ENCODE measurements around the gene CD164. TPM values are rescaled to one million over a fixed set of nuclear protein-coding genes. Genes with fewer than 3 reads are reported as not detected.

Gene CD164
- total and polyA plus RNA-seq, 2 of the 13 experiments (the other 11 are each of a cell fraction or from before 2014, with no cell fraction given): 222 to 293 TPM

DNA sequence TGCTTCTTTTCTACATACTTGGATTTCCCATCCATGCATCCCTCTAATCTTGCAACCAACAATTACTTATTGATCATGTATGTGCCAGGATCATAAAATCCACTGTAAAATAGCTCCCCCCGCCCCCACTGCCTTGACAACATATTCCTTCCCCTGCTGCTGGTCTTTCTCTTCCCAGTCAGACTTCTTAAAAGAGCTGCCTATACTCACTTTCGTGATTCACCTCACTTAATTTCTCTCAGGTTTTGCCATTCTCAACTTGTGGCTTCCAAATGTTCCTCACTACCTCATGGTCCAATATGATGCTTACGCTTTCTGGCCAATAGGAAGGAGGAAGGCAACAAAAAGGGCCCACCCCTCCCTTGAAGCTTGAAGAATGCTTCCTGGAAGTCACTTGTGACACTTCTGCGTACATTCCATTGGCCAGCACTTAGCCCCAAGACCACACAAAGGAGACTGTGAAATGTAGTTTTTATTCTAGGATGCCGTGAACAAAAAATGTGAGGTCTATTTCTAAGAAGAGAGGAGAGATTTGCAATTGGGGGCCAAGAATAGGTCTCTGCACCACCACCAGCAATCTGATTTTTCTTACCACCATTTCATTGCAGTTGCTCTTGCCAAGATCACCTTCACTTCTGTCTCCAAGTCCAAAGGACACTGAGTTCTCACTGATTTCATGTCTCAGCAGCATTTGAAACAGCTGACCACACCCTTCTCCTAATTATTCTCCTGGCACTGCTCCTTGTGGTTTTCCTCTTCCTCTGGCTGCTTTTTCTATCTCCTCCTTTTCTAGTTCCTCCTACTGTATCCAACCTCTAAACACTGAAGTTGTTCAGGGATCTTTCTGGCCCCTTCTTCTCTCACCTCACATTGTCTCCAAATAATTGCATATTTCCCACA lies 30.8 kb downstream of the CD164 start:
- no TSS peak for BruUV-seq (replicated peaks)
- POLR2A ChIA-PET: interaction anchor here (1.2 kb wide), 1 partner anchor 31 kb away, joined by 4 read pairs; the partner anchor contains the start of gene CD164
- no peak overlapping the region for H3K4me3 ChIP-seq (replicated peaks in 1 of 3; ENCODE audit: insufficient read depth in 1 of 3, low read depth in 2 of 3, low read length in 3 of 3)
- H3K9me3 ChIP-seq (ENCODE audit: low read length): peaks cover 3% of the 10 kb centered on the region
- H3K27me3 ChIP-seq (ENCODE audit: control insufficient read depth in 1 of 2, insufficient read depth in 2 of 2, low read length in 2 of 2): no peaks in the 10 kb centered on the region
- no peak overlapping the region for H3K9ac ChIP-seq (ENCODE audit: insufficient read depth, low read depth, low read length)
- H3K79me2 ChIP-seq (ENCODE audit: insufficient read depth, low read length): no peaks in the 10 kb centered on the region
- peaks cover 23% of the 10 kb centered on the region for H3K4me1 ChIP-seq (ENCODE audit: insufficient read depth, low read length)
- no peak for TF ChIP-seq SALL2 (CRISPR knock-in tag; IDR thresholded peaks at IDR 0.05)
- TF ChIP-seq NFE2L1 (CRISPR knock-in tag; IDR thresholded peaks at IDR 0.05; ENCODE audit: borderline replicate concordance): no peak
- no peak for TF ChIP-seq TAF1 (CRISPR knock-in tag; IDR thresholded peaks at IDR 0.05)
- H3K27ac ChIP-seq (ENCODE audit: extremely low read length, insufficient read depth, low read length): no peak overlapping the region
- in situ Hi-C loops (cut with HindIII; ENCODE audit: extremely low pct_ligation_motif_present, low pct_unique_long_range_greater_than_20kb) (no loop called here), intact Hi-C loops (cut with micrococcal nuclease; ENCODE audit: unreplicated experiment) (no loop called here)
- H3K4me2 ChIP-seq (ENCODE audit: low read depth, low read length): no peak overlapping the region
- DNase-seq (ENCODE audit: low spot score) (no peak), FAIRE-seq (no peak), ATAC-seq (no peak)
- peaks cover under 1 to 2% of the 10 kb centered on the region in 2 experiments; a peak in 2 of 5 replicates for H3K36me3 ChIP-seq (replicated peaks in 1 of 2; ENCODE audit: control insufficient read depth in 1 of 2, insufficient read depth in 2 of 2, low read length in 2 of 2)
- H2AFZ ChIP-seq (ENCODE audit: low read length): no peak overlapping the region
- CTCF ChIA-PET (ENCODE audit: low intra/inter-chr PET ratio, low total read pairs): no interaction called here
- 99% methylated on average over 5 of the region's 5 CpGs for WGBS (ENCODE audit: low lambda C conversion rate)
- no peaks in the 10 kb centered on the region for H4K20me1 ChIP-seq (ENCODE audit: insufficient read depth, low read length)

DNA sequence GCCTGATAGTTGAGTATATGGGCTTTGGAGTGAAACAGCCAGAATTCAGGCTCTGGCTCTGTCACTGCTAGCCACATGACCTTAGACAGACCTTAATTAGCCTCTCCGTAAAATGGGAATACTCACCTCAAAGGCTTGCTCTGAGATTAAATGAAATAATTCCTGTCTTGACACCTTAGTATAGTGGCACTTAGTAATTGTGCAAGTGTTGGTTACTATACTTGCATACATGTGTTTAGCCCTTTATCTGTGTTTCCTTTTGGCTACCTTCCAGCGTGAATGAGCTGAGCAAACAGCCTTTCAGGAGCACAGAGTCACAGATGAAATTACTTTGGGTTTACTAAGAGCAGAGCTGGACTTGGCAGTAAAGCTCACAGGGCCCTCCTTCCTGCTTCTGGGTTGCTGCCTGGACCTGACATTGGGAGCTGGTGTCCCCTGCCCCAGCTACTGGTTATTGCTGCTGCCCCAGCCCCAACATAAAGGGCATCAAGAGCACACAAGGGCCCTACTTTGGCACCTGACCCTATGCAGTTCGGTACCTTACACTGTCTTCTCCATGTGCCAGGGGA lies 32.8 kb downstream of the CD164 start:
- Histone ChIP-seq H2AFZ (ENCODE audit: low read length) (no peak overlapping the region), H3K4me3 (replicated peaks in 1 of 3; ENCODE audit: insufficient read depth in 1 of 3, low read depth in 2 of 3, low read length in 3 of 3) (no peak overlapping the region), H3K79me2 (ENCODE audit: insufficient read depth, low read length) (no peaks in the 10 kb centered on the region), H3K27ac (ENCODE audit: extremely low read length, insufficient read depth, low read length) (no peak overlapping the region), H4K20me1 (ENCODE audit: insufficient read depth, low read length) (no peaks in the 10 kb centered on the region), H3K27me3 (ENCODE audit: control insufficient read depth in 1 of 2, insufficient read depth in 2 of 2, low read length in 2 of 2) (no peaks in the 10 kb centered on the region), H3K4me2 (ENCODE audit: low read depth, low read length) (no peak overlapping the region), H3K36me3 (replicated peaks in 1 of 2; ENCODE audit: control insufficient read depth in 1 of 2, insufficient read depth in 2 of 2, low read length in 2 of 2) (peaks cover 0 to 2% of the 10 kb centered on the region in 2 experiments; a peak in 1 of 5 replicates), H3K9me3 (ENCODE audit: low read length) (no peaks in the 10 kb centered on the region), H3K4me1 (ENCODE audit: insufficient read depth, low read length) (peaks cover 30% of the 10 kb centered on the region), H3K9ac (ENCODE audit: insufficient read depth, low read depth, low read length) (no peak overlapping the region)
- CTCF ChIA-PET (ENCODE audit: low intra/inter-chr PET ratio, low total read pairs): no interaction called here
- POLR2A ChIA-PET: interaction anchor here (0.8 to 0.9 kb wide), 2 partner anchors 34 to 254 kb away, joined by 3 to 5 read pairs; partner anchors contain the start of gene CEP57L1
- ATAC-seq (peak; percentile 20; the same call in 1 of the 3 replicates), DNase-seq (ENCODE audit: low spot score) (peak; percentile 23), FAIRE-seq (no peak)
- TF ChIP-seq ZFP37 (CRISPR knock-in tag; IDR thresholded peaks at IDR 0.05; ENCODE audit: borderline replicate concordance): no peak
- TF ChIP-seq ZNF629 (CRISPR knock-in tag; conservative IDR thresholded peaks at IDR 0.05): peak; percentile 52; the same call in 1 of the 2 replicates
- no TSS peak for BruUV-seq (replicated peaks)
- WGBS (ENCODE audit: low lambda C conversion rate): 66% methylated on average over 3 of the region's 3 CpGs
- intact Hi-C loops (cut with micrococcal nuclease; ENCODE audit: unreplicated experiment): no loop called here
- in situ Hi-C loops (cut with HindIII; ENCODE audit: extremely low pct_ligation_motif_present, low pct_unique_long_range_greater_than_20kb): no loop called here

Data from HepG2 (cell line).